KMS-11 (cell line): Measurements from ENCODE around the gene KLK3.

Experiments used
- H2AFZ ChIP-seq: fragments of 200-600 bp; sonication (generic); 2 replicates; pipeline ENCODE4 v1.6.1; 2016; ENCODE audit warnings: antibody characterized with exemption, mixed run types, low read depth
- H3K27ac ChIP-seq: fragments of 200-600 bp; sonication (generic); 2 replicates; pipeline ENCODE4 v1.6.1; 2016; ENCODE audit warnings: mild to moderate bottlenecking, mixed run types
- H3K27me3 ChIP-seq: fragments of 200-600 bp; sonication (generic); 2 replicates; pipeline ENCODE4 v1.6.1; 2017; ENCODE audit warnings: mild to moderate bottlenecking, low read depth, mixed run types, moderate library complexity; ENCODE audit not compliant: insufficient read depth
- H3K36me3 ChIP-seq: fragments of 200-600 bp; sonication (generic); 2 replicates; pipeline ENCODE4 v1.6.1; 2017; ENCODE audit warnings: mild to moderate bottlenecking, mixed run types; ENCODE audit not compliant: insufficient read depth
- H3K4me1 ChIP-seq: fragments of 200-600 bp; sonication (generic); 2 replicates; pipeline ENCODE4 v1.6.1; 2016; ENCODE audit warnings: mild to moderate bottlenecking, low read depth, mixed run types; ENCODE audit not compliant: poor library complexity, severe bottlenecking
- H3K4me2 ChIP-seq: fragments of 200-600 bp; sonication (generic); 2 replicates; pipeline ENCODE4 v1.7.0; 2016; ENCODE audit warnings: mild to moderate bottlenecking, mixed run types
- H3K4me3 ChIP-seq: fragments of 200-600 bp; sonication (generic); IDR thresholded peaks from 2 replicates; pipeline ENCODE4 v1.6.1; 2017; ENCODE audit warnings: low read depth, low read length, mixed read lengths; ENCODE audit not compliant: insufficient read depth
- H3K79me2 ChIP-seq: fragments of 200-600 bp; sonication (generic); 2 replicates; pipeline ENCODE4 v1.6.1; 2016; ENCODE audit warnings: low read depth, mixed run types; ENCODE audit not compliant: insufficient read depth
- H3K9ac ChIP-seq: fragments of 200-600 bp; sonication (generic); 2 replicates; pipeline ENCODE4 v1.6.1; 2016; ENCODE audit warnings: mild to moderate bottlenecking, mixed run types
- H4K20me1 ChIP-seq: fragments of 200-600 bp; sonication (generic); 2 replicates; pipeline ENCODE4 v1.6.1; 2016; ENCODE audit warnings: mild to moderate bottlenecking, mixed run types; ENCODE audit not compliant: insufficient read depth
- TF ChIP-seq, protein P1 (sequence below): fragments of 200-600 bp; sonication (generic); conservative IDR thresholded peaks from 2 replicates; pipeline ENCODE4 v1.6.1; 2017; ENCODE audit warnings: low read depth, mild to moderate bottlenecking, antibody characterized with exemption, low read length, moderate library complexity, mixed read lengths

Gene KLK3

DNA sequence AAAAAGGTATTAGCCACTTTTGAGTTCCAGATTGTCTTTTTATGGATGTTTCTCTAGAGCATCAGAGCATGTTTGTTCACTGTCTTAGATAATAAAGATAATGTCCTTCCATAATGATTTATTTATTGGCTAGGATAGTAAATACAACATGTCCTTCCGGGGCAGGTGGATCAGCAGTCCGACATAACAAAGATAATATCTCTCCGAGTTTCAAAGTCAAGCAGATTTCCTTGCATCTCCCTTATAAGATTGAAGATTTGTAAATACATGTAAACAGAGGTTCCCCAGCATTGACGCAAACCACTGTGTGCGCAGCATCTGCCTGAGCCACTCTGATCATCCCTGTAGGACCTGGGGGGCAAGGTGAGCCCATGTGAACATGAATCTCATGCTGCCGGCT lies 12.6 kb upstream of the KLK3 start:
- no peaks in the 10 kb centered on the region for H3K79me2 ChIP-seq
- no peak overlapping the region for H3K27ac ChIP-seq
- H3K9ac ChIP-seq: no peak overlapping the region
- no peaks in the 10 kb centered on the region for H3K4me1 ChIP-seq
- no peak overlapping the region for H2AFZ ChIP-seq
- no peaks in the 10 kb centered on the region for H3K36me3 ChIP-seq
- H4K20me1 ChIP-seq: no peaks in the 10 kb centered on the region
- peaks cover 18% of the 10 kb centered on the region; the same call in 1 of the 2 replicates for H3K27me3 ChIP-seq
- H3K4me3 ChIP-seq: no peak overlapping the region
- no peak overlapping the region for H3K4me2 ChIP-seq
- TF ChIP-seq, protein P1, sequence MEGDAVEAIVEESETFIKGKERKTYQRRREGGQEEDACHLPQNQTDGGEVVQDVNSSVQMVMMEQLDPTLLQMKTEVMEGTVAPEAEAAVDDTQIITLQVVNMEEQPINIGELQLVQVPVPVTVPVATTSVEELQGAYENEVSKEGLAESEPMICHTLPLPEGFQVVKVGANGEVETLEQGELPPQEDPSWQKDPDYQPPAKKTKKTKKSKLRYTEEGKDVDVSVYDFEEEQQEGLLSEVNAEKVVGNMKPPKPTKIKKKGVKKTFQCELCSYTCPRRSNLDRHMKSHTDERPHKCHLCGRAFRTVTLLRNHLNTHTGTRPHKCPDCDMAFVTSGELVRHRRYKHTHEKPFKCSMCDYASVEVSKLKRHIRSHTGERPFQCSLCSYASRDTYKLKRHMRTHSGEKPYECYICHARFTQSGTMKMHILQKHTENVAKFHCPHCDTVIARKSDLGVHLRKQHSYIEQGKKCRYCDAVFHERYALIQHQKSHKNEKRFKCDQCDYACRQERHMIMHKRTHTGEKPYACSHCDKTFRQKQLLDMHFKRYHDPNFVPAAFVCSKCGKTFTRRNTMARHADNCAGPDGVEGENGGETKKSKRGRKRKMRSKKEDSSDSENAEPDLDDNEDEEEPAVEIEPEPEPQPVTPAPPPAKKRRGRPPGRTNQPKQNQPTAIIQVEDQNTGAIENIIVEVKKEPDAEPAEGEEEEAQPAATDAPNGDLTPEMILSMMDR: no peak

DNA sequence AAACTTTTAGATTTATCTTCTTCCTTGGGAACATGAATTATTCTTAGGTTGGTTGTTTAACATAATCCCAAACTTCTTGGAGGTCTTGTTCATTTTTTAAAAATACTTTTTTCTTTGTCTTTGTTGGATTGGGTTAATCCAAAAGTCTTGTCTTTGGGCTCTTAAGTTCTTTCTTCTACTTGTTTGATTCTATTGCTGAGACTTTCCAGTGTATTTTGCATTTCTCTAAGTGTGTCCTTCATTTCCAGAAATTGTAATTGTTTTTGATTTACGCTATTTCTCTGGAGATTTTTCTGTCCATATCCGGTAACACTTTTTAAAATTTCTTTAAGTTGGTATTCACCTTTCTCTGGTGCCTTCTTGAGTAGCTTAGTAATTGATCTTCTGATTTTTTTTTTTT lies 11.5 kb upstream of the KLK3 start:
- Histone ChIP-seq H3K36me3 (no peaks in the 10 kb centered on the region), H3K4me2 (no peak overlapping the region), H2AFZ (no peak overlapping the region), H3K79me2 (no peaks in the 10 kb centered on the region), H3K4me3 (no peak overlapping the region), H3K9ac (no peak overlapping the region), H3K4me1 (no peaks in the 10 kb centered on the region), H3K27ac (no peak overlapping the region), H3K27me3 (peaks cover 18% of the 10 kb centered on the region; the same call in 1 of the 2 replicates), H4K20me1 (no peaks in the 10 kb centered on the region)
- TF ChIP-seq, protein P1: no peak

DNA sequence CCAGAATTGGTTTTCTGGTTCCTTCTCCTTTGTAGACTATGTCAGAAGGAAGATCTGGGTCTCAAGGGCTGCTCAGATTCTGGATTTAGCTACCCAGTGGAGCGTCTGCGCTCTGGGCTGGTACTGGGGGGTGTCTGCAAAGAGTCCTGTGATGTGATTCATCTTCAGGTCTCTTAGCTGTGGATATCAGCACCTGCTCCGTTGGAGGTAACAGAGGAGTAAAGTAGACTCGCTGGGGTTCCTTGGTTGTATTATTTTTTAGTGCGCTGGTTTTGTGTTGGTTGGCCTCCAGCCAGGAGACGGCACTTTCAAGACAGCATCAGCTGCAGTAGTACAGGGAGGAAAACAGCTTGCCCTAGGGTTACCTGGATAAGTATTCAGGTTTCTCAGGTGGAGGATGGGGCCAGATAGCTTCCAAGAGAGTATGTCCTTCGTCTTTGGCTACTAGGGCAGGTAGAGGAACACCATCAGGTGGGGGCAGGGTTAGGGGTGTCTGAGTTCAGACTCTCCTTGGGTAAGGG lies 11.0 kb upstream of the KLK3 start:
- Histone ChIP-seq H4K20me1 (no peaks in the 10 kb centered on the region), H3K4me2 (no peak overlapping the region), H3K27me3 (peaks cover 18% of the 10 kb centered on the region; the same call in 1 of the 2 replicates), H3K36me3 (no peaks in the 10 kb centered on the region), H2AFZ (no peak overlapping the region), H3K79me2 (no peaks in the 10 kb centered on the region), H3K27ac (no peak overlapping the region), H3K4me1 (no peaks in the 10 kb centered on the region), H3K9ac (no peak overlapping the region), H3K4me3 (no peak overlapping the region)
- TF ChIP-seq, protein P1: no peak

DNA sequence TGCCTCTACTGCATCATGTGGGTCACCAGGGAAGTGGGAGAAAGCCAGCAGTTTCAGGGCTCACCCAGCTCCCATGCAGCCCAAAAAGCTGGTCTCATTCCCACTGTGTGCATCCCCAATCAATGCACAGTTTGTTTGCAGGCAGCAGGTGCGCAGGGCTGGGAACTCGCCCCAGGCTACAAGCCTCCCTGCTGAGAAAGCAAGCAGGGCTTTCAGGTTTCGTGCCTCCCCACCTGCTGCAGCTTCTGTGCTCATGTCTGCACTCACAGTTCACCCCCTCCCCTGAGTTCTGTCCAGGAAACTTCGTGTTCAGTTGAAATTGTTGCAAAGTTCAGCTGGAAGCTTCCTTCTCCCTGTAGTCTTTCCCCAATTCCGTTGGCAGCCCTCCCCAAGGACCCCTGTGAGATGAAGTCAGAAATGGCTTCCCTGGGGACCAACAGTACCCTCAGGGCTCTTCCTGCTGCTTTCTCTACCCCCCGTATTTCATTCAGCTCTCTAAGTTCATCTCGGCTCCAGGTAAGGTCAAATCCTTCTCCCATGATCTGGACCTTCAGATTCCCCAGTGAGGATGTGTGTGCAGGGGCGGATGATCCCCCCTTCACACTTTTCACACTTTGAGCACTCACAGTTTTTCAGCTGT lies 10.3 kb upstream of the KLK3 start:
- Histone ChIP-seq H3K27ac (no peak overlapping the region), H3K79me2 (no peaks in the 10 kb centered on the region), H3K4me1 (no peaks in the 10 kb centered on the region), H3K36me3 (no peaks in the 10 kb centered on the region), H3K27me3 (peaks cover 18% of the 10 kb centered on the region; the same call in 1 of the 2 replicates), H3K4me2 (no peak overlapping the region), H4K20me1 (no peaks in the 10 kb centered on the region), H3K9ac (no peak overlapping the region), H3K4me3 (no peak overlapping the region), H2AFZ (no peak overlapping the region)
- TF ChIP-seq, protein P1: no peak
